Uterus (tissue), 2 donors: ENCODE results near the gene USP15.

Source experiments
- POLR2A ChIP-seq, 2 donors: fragments of 450-650 bp; IDR thresholded peaks; one replicate each; pipeline ENCODE4 v1.6.1; 2016; ENCODE audit warnings: antibody characterized with exemption in 2 of 2, mild to moderate bottlenecking in 1 of 2, moderate library complexity in 1 of 2
- TF ChIP-seq, protein P1 (sequence below), 4 experiments: fragments of 200-600 bp in 2 of 4; fragments of 450-650 bp in 2 of 4; sonication (generic) in 2 of 4; IDR thresholded peaks; one replicate each; pipeline ENCODE4 v1.5.1; 2016 to 2019; ENCODE audit warnings: antibody characterized with exemption in 4 of 4, mild to moderate bottlenecking in 2 of 4, moderate library complexity in 1 of 4

DNA sequence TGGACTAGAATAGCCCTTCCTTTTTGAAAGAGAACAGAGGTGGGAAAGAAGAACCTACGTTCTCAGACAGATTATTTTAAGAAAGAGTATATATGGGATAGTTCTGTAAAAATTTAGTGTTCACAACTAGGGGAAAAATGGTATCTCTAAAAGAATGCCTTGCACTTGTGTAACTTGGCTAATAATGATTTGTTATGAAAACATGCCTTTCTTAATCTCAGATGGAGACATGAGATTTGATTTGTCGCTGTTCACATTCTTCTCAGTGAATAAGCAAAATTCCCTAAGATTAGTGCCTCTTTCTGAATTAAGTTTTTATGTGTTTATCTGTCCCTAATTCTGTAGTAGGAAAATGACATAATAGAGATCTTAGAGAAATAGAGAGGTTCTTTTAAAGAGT lies 100.8 kb downstream of the USP15 start:
- no peak for TF ChIP-seq POLR2A (IDR thresholded peaks at IDR 0.05)
- TF ChIP-seq, protein P1, sequence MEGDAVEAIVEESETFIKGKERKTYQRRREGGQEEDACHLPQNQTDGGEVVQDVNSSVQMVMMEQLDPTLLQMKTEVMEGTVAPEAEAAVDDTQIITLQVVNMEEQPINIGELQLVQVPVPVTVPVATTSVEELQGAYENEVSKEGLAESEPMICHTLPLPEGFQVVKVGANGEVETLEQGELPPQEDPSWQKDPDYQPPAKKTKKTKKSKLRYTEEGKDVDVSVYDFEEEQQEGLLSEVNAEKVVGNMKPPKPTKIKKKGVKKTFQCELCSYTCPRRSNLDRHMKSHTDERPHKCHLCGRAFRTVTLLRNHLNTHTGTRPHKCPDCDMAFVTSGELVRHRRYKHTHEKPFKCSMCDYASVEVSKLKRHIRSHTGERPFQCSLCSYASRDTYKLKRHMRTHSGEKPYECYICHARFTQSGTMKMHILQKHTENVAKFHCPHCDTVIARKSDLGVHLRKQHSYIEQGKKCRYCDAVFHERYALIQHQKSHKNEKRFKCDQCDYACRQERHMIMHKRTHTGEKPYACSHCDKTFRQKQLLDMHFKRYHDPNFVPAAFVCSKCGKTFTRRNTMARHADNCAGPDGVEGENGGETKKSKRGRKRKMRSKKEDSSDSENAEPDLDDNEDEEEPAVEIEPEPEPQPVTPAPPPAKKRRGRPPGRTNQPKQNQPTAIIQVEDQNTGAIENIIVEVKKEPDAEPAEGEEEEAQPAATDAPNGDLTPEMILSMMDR (IDR thresholded peaks at IDR 0.05) = no peak
